ENCODE data around the gene UBE2U.
A peak's percentile ranks its signal among the peaks of the same experiment; 100 is the strongest.

The UBE2U gene, protein sequence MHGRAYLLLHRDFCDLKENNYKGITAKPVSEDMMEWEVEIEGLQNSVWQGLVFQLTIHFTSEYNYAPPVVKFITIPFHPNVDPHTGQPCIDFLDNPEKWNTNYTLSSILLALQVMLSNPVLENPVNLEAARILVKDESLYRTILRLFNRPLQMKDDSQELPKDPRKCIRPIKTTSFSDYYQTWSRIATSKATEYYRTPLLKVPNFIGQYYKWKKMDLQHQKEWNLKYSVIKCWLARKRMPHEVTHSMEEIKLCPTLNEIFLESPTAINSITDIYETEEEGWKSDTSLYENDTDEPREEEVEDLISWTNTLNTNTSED

DNA sequence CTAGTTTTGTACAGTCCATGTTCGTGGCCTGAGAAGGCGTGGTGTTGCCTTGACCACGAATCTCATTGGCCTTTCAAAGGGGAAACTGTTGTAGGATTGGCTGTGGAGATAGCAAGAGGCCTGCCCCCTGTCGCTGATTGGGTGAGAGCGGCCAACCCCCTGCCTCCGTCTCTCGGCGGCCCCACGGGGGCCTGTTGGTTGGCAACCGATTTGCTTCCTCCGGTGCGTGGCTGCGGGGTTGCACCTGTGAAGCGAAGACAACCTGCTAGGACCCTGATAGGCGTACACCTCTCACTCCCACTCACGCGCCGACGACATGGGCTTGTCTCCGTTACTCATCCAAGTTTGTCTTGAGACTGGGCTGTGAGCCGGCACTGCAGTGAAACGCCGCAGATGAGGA lies at the start of gene UBE2U:
Gene UBE2U, plus strand, starts transcription at position 204 of the 400 bp plus-strand sequence. CDS start 428 bp downstream, outside the sequence.
- DNase-seq = no peak

DNA sequence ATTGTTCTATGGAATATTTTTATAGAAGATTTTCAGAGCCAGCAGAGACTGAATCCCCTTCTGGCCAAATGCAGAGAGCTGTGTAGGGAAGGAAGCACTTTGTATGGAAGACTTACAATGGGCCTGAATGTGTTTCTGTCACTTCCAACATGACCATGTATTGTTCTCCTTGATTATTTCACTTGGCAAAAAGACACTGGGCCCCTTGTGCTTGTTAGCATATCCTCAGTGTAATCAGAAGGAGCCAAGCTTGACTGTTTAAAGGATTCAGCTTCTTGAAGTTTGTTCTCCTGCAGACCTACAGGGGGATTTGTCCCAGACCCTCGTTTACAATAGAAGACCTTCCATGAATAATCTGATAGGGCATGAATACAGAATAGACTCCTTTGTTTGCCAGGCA lies 48.1 kb upstream of the UBE2U start:
- DNase-seq = peak in 13 of 56 donors; percentile 5 to 41 (median 13)

DNA sequence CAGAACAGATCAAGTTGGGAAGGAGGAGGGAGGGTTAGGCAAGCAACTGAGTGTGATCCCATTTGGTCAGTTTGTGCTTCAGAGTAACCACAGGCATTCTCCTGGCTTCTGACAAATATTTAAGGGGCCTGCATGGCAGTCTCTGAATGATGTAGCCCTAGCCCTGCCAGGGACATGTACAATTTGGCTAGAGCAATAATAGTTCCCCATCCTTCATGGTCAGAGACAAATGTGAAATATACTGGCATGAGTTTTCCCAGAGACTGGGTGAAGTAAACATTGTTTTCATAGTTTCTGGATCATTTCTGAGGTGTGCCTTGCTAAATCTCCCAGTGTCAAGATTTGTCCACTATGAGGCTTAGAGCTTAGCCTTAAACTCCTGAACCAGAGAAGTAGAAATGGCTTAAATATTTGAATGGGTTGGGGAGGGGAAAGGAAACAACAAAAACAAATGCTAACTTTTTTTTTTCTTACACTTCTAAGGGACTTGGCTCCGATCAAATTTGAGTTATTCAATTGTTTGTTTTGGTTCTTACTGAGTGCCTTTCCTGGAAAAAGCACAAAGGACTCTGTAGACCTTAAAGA lies 42.0 kb upstream of the UBE2U start:
- DNase-seq = no peak

DNA sequence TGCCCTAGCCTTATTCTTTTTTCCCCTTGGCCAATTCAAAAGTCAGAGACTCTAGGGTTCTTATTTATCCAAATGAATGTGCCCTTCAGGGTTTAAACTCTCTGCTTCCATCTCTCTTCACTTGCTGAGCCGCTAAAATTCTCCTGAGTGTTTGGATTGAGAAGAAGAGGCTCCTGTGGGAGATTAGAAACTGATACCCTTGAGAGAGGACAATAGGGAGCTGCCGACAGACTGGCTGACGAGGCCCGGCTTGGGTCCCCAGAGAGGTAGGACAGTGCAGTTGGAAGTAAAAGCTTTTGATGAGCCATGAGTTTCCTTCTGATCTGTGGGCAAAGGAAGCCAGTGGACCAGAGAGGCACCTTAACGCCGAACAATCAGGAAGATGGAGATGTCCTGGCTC lies 41.3 kb upstream of the UBE2U start:
- DNase-seq = no peak

DNA sequence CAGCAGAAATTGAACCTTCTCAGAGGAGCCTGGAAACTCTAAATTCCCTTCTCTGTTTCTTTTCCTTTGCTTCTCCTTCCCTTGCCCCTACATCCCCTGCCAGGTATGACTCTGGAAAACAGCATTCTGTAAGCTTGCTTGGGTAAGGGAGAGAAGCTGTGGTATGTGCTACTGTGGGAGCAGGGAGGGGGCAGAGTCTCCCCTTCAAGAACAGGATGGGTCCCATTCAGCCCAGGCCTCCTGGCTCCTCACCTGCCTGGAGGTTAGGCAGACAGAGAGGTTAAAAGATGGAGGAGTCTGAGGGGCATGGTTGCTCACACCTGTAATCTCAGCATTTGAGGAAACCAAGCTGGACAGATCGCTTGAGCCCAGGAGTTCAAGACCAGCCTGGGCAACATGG lies 40.6 kb upstream of the UBE2U start:
- no peak for DNase-seq

DNA sequence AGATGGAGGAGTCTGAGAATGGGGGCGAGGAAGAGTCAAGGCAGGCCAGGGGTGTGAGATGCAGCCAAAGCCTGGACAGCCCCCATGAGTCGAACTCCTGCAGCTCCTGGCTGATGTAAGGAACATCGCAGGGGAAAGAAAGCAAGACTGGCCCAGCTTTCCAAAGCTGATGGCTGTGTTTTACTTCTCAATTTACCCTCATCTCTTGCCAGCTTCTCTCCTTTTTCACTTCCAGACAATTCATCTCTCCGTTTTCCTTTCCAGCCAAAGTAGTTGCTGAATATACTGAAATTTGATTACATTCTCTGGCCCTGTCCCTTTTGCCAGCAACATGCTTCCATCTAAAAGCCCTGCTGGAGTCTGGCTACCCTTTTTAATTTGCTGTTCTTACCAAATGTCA lies 40.0 kb upstream of the UBE2U start:
- DNase-seq = no peak

DNA sequence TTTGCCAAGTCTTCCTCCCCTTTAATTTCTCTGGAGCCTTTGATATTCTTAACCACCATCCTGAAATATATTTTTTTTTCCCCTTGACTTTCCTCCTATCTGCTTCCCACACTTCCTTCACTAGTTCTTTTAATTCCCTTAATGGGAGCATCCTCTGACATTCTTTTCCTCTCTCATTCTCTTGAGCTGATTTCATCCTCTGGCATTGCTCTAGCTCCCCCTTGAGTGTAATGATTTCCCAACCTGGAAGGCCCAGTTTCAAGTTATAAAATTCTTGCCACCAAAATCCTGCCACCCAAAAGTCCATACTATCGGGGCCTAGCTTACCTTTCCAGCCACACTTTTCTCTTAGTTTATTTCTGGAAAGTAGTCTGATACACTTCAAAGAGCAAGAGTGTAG lies 39.5 kb upstream of the UBE2U start:
- DNase-seq = peak in 2 of 56 donors; percentile 2 to 3

DNA sequence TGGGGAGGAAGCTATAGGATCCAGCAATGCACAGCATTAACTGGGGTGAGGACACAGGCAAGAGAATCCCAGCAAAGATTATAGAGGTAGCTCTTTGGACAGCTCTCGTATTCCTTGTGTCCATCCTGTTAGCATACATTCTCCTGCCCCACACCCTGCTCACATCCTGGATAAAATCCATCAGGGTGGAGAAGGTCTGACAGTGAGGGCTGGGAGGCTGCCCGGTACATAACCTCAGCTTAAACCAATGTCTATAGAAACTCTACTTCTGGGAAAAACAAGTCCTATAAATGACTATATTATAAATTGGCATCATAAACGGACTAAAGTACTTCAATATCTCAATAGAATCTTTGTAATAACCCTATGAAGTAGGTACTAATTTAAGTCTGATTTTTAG lies 36.8 kb upstream of the UBE2U start:
- no peak for DNase-seq

DNA sequence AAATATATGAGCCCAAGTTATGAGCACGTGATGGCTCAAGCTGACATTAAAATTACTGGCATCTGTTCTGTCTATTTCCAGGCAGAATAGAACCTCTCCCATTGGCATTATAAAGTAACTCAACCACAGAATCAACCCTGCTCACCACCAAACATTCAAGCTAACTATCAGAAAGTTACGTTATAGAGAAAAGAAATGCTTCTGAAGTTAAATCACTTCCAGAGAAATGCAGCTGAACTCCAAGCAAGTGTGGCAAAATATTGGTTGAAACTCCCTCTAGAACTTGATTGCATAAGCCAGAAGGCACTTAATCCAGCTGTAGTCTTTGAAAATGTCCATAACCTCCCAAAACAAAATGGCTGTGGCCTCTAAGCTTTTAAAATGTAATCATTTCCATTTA lies 36.2 kb upstream of the UBE2U start:
- DNase-seq = no peak

DNA sequence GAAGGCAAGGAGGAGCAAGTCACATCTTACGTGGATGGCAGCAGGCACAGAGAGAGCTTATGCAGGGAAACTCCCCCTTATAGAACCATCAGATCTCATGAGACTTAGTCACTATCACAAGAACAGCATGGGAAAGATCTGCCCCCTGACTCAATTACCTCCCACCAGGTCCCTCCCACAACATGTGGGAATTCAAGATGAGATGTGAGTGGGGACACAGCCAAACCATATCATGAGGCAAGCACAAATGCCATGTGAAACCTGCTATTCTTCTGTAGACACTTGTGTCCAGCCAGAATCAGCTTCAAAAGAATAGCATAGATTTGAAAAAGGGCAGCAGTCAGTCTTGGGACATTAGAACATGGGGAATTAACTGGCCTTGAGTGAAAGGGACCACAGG lies 32.2 kb upstream of the UBE2U start:
- no peak for DNase-seq

DNA sequence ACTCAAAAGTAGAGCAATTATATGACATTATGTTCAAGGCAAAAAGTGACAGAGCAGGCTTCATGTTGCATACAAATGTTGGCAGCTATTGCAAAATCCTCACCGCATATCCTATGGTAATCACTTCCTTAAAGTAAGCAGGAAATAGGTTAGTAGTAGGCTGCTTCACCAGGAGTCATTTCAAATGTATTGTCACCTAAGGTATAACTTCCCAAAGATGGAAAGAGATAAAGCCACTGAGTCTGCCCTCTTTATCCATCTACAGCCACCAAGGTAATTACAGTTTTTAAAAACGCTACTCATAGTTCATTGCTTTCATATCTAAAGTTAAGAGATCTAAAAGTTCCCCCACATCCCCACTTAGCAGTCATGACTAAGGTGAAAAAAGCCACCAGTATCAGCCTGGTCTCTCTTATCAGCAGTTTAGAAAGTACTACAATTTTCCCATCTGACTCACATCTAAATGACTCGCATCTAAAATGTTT lies 31.6 kb upstream of the UBE2U start:
- DNase-seq = no peak

DNA sequence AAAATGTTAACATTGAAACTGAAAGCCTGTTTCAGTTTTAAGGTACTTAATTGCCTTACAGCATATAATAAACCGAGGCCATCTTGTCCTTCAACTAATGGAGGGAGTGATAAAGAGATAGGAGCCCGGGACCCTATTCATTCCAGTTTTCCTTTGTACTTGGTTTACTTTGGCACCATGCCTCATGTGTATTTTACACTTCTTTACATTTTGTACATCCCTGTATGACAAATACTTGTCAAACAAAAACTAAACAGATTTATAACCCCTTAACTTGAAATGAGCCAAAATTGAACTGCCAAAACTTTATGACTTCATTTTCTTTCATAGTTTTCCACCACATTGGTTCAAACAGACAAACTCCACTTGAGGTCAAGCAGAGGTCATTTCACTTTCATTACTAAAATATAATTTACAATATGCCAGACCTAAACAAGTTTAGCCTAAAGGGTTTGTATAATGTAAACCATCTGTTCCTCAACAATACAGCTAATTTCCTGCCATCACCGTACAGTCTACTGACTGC lies 30.9 kb upstream of the UBE2U start:
- no peak for DNase-seq

DNA sequence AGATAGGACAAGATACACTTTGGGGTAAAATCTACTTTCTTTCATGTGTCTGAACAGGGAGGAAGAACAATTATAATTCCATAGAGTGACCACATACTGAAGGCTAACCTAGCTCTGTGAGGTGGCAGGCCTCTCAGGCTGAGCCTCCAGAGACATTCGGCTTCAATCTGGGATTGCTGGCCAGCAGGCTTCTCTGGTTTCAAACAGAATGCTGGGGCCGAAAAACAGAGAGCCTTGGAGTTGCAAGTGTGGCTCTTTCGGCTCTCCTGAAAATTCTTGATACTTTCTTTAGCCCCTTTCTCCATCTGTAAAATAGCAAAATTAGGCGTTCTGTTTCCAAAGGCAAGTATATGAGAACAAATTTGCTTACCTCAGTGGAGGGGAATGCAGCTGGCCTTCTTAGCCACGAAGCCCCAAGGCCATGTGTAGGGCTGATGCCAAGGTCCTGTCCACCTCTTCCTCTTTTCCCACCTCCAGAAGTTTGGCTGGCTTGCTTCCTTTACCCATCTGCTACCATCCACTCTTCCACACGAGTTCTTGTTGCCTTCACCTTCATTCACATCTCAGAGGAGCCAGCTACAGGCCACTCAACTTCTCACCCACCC lies 30.0 kb upstream of the UBE2U start:
- no peak for DNase-seq

DNA sequence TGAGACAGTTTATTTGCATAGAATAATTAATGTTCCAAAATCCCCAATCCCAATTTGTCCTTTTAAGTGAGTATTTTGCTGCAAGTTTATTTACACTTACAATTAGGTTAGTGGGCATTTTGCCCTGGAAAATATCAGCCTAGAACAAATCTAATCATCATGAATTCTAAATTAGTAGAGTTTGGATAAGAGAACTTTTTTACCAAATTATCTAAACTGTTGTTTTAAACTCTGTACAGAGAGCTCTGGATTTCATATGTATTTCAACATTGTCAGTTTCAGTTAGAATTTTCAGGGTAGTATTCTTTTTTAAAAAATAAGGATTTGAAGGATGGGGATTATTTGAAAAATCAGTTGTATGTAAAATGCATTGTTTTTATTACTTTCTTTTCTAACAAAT lies 27.8 kb upstream of the UBE2U start:
- DNase-seq = no peak

DNA sequence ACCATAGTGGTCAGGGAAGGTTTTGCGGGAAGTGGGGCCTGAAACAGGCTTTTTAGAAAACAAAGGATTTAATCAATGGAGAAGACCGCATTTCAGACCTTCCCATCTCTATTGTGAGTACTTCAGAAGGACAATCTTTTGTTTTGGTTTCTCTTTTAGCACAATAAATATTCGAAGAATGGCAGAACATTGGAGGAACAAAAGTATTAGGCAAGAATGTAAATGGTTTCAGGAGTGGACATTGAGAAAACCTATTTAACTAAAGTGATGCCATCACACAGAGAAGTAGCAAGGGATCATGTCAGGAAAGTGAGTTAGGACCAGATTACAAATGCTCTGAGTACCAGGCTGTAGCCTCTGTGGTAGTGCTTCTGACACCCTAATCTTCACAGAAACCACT lies 26.8 kb upstream of the UBE2U start:
- no peak for DNase-seq

DNA sequence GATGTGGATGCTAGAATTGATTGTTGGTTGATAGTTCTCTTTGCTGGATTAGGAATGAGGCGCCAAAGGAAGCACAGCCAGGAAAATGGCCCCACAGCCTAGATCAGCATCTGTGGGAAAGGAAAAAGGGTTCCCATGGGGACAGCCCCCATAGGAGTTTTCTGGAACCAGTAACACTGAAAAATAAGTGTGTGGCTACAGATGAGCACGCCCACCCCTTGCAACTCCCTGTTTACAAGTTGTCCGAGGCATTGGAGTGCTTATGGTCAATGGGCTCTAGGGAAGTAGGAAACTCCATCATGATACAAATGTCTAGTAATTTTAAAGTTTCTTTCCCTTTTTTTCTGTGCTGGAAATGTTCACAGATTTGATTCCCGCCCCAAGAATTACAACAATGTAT lies 23.8 kb upstream of the UBE2U start:
- no peak for DNase-seq

DNA sequence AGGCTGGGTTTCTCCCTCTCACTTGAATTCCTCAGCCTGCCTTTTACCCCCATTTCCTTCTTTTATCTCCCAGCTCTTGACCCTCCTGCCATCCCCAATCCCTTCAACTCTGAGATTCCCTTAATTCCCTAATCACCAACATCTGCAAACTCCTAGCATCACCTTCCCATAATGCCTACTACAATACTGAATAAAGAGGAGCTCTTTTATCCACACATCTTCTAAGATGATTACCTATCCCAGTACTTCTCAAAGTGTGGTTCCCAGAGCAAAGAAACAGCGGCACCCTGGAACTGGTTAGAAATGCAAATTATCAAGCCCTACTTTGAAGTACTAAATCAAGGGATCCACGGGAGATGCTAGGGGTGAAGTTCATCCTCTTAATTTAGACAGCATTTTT lies 21.2 kb upstream of the UBE2U start:
- no peak for DNase-seq

DNA sequence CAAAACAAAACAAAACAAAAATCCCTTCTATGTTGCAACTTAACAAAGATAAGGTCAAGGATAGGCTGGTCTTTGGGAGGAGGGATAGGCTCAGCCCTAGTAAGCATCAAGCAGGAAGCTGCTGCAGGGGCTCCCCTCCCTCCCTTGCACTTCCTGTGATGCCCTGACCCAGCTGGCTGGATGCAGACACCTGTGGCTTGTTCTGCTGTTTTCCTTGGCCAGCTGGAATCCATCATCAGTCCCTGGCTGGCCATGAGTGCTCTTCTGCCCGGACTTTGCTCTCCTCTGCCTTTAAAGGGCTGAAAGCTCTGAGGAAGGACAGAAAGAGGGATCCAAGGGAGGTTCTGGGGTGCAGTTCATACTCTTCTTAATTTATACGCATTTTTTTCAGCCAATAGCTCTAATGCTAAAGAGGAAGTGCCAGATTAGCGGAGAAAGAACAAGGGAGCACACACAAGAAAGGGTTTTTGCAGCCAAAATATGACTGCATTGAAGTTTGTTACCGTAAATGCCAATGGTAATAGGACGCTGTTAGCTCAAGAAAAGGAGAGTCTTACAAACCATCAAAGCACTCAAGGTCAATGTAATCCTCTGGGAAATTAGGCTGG lies 19.9 kb upstream of the UBE2U start:
- DNase-seq = no peak

DNA sequence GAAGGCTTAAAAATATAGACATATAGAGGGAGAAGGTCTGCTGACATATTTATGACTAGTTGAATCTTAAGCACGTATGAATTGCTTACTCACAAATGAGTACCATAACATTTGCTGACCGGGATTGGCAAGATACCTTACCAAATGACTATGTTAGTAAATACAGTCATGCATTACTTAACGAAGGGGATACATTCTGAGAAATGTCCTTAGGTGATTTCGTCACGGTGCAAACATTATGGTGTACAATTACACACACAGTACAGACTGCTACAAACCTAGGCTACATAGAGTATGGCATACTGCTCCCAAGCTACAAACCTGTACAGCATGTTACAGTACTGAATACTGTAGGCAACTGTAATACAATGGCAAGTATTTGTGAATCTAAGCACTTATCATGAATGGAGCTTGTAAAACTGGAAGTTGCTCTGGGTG lies 19.4 kb upstream of the UBE2U start:
- DNase-seq = no peak

DNA sequence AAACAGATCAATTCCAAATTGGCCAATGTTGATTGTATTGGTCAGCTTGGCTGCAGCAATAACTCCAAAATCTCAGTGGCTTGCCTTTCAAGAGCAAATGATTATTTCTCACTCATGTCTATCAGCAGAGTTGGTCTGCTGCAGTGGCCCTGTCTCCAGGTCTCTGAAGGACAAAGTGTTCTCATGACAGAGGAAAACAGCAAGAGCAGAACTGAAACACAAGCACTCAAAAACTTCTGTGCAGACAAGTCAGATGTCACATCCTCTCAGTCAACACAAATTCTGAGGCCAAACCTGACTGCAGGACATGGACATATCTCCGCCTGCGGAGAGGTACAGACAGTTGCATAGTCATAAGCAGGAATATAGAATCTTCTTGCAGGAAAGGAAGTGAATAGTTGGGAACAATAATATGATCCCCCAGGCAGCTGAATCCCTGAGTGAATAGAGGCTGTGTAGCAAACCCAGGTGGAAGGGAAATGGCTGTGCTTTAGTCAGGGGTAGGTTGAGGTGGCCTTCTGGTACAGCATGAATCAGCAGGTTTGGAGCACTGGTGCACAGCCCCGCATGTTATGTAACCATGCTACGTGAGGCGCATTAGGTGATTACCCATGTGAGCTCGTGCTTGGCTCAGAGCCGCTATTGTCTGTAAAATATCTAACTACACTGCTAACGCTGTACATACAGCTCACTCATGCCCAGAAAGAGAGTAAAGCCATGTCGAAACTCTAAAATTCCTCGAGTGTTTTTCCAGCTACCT lies 17.1 kb upstream of the UBE2U start:
- DNase-seq = no peak

DNA sequence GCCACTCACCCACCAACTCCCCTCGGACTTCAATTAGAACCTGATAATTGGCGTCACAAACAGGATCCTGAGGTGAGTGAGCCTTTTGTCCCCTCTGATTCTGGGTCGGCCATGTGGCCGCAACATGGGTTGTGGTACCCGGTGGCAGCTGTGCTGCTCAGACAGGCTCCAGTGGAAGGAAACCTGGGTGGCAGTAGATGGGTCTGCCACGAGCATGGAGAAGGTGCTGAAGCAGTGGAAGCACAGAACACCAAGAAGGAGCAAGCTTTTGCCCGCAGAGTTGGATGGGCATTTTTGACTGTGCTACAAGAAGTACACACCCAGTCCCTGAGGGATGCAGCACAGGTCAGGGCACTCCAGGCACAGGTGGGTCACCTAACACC lies 16.5 kb upstream of the UBE2U start:
- DNase-seq = no peak

Measured in amygdala (tissue), 56 donors.